HUES6 (cell line): ENCODE measurements around the gene INTS7.
A peak's percentile ranks its signal among the peaks of the same experiment; 100 is the strongest.

Experiments used
- H3K27ac ChIP-seq: 2 replicates; pipeline ENCODE4 v1.7.0; 2013; ENCODE audit warnings: low read depth, mild to moderate bottlenecking, low read length, inconsistent platforms
- H3K27me3 ChIP-seq: 2 replicates; pipeline ENCODE4 v1.6.1; 2013; ENCODE audit warnings: low read length; ENCODE audit not compliant: control insufficient read depth, insufficient read depth
- H3K36me3 ChIP-seq: 2 replicates; pipeline ENCODE4 v1.6.1; 2013; ENCODE audit warnings: low read length; ENCODE audit not compliant: control insufficient read depth, insufficient read depth
- H3K4me1 ChIP-seq: 2 replicates; pipeline ENCODE4 v1.6.1; 2013; ENCODE audit warnings: low read length; ENCODE audit not compliant: control insufficient read depth, insufficient read depth
- H3K4me3 ChIP-seq: 2 replicates; pipeline ENCODE4 v1.5.1; 2013; ENCODE audit warnings: low read depth, low read length
- H3K9ac ChIP-seq: one replicate; pipeline ENCODE4 v1.6.1; 2013; ENCODE audit warnings: mild to moderate bottlenecking, low read length
- H3K9me3 ChIP-seq: 2 replicates; pipeline ENCODE4 v1.6.1; 2013; ENCODE audit warnings: low read depth, low read length; ENCODE audit not compliant: control insufficient read depth, insufficient read depth

Gene INTS7

DNA sequence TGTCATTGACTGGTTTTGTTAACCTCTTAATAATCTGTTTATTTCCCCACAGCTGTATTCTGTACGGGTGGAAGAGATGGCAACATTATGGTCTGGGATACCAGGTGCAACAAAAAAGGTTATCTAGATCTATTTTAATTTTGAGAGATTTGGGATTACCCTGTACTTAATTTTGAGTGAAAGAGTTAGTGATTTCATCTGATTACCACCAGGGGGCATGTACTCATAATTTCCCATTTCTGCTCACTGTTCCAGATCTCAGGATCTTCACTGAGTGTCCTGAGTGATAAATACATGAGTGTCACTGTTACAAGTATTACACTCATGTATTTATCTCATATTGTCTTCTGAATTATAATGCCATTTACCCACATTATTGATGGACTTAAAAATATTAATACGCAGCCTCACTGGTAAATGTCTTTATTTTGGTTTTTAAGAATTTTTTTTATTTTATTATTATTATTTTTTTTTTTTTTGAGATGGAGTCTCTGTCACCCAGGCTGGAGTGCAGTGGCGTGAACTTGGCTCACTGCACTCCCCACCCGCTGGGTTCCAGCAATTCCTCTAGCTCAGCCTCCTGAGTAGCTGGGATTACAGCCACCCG, 27.6 kb upstream of the INTS7 start:
- no peak overlapping the region for H3K4me3 ChIP-seq
- no peaks in the 10 kb centered on the region for H3K27me3 ChIP-seq
- no peaks in the 10 kb centered on the region for H3K4me1 ChIP-seq
- H3K9me3 ChIP-seq: no peaks in the 10 kb centered on the region
- no peak overlapping the region for H3K27ac ChIP-seq
- no peak overlapping the region for H3K9ac ChIP-seq
- H3K36me3 ChIP-seq: peaks cover 70% of the 10 kb centered on the region

- H3K9ac ChIP-seq: no peak overlapping the region
- H3K4me3 ChIP-seq: no peak overlapping the region
- no peak overlapping the region for H3K27ac ChIP-seq
- H3K27me3 ChIP-seq: no peaks in the 10 kb centered on the region
- peaks cover 70% of the 10 kb centered on the region for H3K36me3 ChIP-seq
- H3K4me1 ChIP-seq: no peaks in the 10 kb centered on the region
- no peaks in the 10 kb centered on the region for H3K9me3 ChIP-seq
These were observed 25.5 kb upstream of the INTS7 start for GRCh38 chr1:212060632-212061472.

GRCh38 chr1:212055333-212055732, 20.0 kb upstream of the INTS7 start:
- Histone ChIP-seq H3K9ac (no peak overlapping the region), H3K36me3 (peaks cover 77% of the 10 kb centered on the region), H3K27me3 (no peaks in the 10 kb centered on the region), H3K9me3 (no peaks in the 10 kb centered on the region), H3K4me1 (no peaks in the 10 kb centered on the region), H3K27ac (no peak overlapping the region), H3K4me3 (no peak overlapping the region)

- H3K27ac ChIP-seq: no peak overlapping the region
- H3K4me1 ChIP-seq: no peaks in the 10 kb centered on the region
- H3K36me3 ChIP-seq: peaks cover 89% of the 10 kb centered on the region
- H3K9ac ChIP-seq: no peak overlapping the region
- no peaks in the 10 kb centered on the region for H3K9me3 ChIP-seq
- no peaks in the 10 kb centered on the region for H3K27me3 ChIP-seq
- H3K4me3 ChIP-seq: no peak overlapping the region
These were observed 18.6 kb upstream of the INTS7 start for GRCh38 chr1:212053993-212054392.

GRCh38 chr1:212045981-212046380, 10.6 kb upstream of the INTS7 start:
- Histone ChIP-seq H3K36me3 (peaks cover 82% of the 10 kb centered on the region), H3K4me1 (peaks cover 2% of the 10 kb centered on the region; the same call in 1 of the 2 replicates), H3K27ac (no peak overlapping the region), H3K9me3 (no peaks in the 10 kb centered on the region), H3K27me3 (no peaks in the 10 kb centered on the region), H3K4me3 (no peak overlapping the region), H3K9ac (no peak overlapping the region)

DNA sequence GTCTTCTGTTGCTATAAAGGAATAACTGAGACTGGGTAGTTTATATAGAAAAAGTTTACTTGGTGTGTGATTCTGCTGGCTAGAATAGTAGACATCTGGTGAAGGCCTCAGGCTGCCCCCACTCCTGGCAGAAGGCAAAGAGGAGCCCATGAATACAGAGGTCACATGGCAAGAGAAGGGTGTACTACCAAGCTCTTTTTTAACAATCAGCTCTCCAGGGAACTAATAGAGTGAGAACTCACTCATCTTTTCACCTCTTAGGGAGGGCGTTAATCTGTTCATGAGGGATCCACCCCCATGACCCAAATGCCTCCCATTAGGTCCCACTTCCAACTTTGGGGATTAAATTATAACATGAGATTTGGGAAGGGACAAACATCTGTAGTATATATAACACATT, 9.5 kb upstream of the INTS7 start:
- Histone ChIP-seq H3K4me3 (no peak overlapping the region), H3K27ac (no peak overlapping the region)

GRCh38 chr1:212042436-212042835, 7.1 kb upstream of the INTS7 start:
- Histone ChIP-seq H3K27me3 (no peaks in the 10 kb centered on the region), H3K4me3 (no peak overlapping the region), H3K9ac (no peak overlapping the region), H3K9me3 (no peaks in the 10 kb centered on the region), H3K27ac (no peak overlapping the region), H3K36me3 (peaks cover 72% of the 10 kb centered on the region), H3K4me1 (peaks cover 14% of the 10 kb centered on the region)

More for the DNA sequence above, 9.5 kb upstream of the INTS7 start:
- Histone ChIP-seq H3K4me1 (peaks cover 4% of the 10 kb centered on the region; the same call in 1 of the 2 replicates), H3K27me3 (no peaks in the 10 kb centered on the region), H3K9me3 (no peaks in the 10 kb centered on the region), H3K36me3 (peaks cover 81% of the 10 kb centered on the region), H3K9ac (no peak overlapping the region)

DNA sequence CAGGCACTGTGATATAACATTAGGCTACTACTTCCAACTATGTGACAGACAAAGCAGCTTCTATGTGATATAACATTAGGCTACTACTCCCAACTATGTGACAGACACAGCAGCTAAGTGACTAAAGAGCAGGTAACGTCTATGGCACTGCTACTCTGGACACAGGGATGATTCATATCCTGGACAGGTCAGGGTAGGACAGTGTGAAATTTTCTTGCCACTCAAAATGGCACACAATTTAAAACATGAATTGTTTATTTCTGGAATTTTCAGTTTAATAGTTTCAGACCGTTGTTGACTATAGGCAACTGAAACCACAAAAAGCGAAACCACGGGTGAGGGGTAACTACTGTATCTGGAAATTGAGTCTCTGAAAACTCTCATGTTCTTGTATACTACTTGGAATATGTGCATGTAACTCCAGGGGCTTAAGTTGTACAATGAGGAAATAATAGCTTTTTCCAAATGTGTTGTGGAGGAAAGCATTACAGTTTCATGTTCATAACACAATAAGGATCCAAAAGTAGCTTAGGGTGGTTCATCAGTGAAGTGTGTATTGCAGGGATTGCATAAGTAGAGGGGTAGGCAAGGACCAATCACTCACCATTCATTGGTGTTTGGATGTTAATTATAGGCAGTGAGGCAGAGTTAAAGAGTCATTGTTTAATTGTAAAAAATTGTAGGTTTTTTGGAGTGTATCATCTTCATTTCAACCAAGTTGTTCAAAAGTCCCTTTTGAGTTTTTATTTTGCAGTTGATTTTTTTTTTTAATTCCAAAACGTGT, 5.5 kb upstream of the INTS7 start:
- Histone ChIP-seq H3K36me3 (peaks cover 57% of the 10 kb centered on the region), H3K9ac (no peak overlapping the region), H3K27ac (no peak overlapping the region), H3K4me1 (peaks cover 19% of the 10 kb centered on the region), H3K4me3 (0 out of 2 replicates have a peak overlapping the region, but pooled peaks have one; percentile 15), H3K9me3 (no peaks in the 10 kb centered on the region), H3K27me3 (no peaks in the 10 kb centered on the region)

GRCh38 chr1:212039622-212040021, 4.3 kb upstream of the INTS7 start:
- H3K4me1 ChIP-seq: peaks cover 19% of the 10 kb centered on the region
- peaks cover 45% of the 10 kb centered on the region for H3K36me3 ChIP-seq
- H3K27ac ChIP-seq: no peak overlapping the region

DNA sequence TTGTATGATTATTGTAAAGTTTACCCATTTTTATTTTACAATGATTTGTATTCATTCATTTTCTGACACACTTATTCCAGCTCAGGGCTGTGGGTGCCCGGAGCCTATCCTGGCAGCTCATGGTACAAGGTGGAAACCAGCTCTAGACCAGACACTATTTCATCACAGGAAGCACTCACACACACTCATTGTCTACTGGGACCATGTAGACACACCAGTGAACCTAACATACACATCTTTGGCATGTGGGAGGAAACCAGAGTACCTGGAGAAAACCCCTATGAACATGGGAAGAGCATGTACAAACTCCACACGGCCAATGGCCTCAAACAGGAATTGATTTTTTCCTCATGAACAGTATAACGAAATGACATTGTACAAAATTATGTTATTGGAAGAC, 2.5 kb upstream of the INTS7 start:
- Histone ChIP-seq H3K4me3 (peak overlapping the region; percentile 89; the same call in 1 of the 2 replicates), H3K27ac (no peak overlapping the region), H3K4me1 (peaks cover 19% of the 10 kb centered on the region), H3K27me3 (no peaks in the 10 kb centered on the region), H3K9me3 (no peaks in the 10 kb centered on the region; the same call in 1 of the 2 replicates), H3K9ac (peak overlapping the region; percentile 7), H3K36me3 (peaks cover 35% of the 10 kb centered on the region)

More at GRCh38 chr1:212039622-212040021, 4.3 kb upstream of the INTS7 start:
- Histone ChIP-seq H3K27me3 (no peaks in the 10 kb centered on the region), H3K9ac (no peak overlapping the region), H3K9me3 (no peaks in the 10 kb centered on the region), H3K4me3 (no peak overlapping the region)
